Measurements from ENCODE around the gene SCN2A. TPM values are rescaled to one million over a fixed set of nuclear protein-coding genes. Genes with fewer than 3 reads are reported as not detected.

Gene SCN2A
- total and polyA plus RNA-seq, 2 experiments from 2014 or later, result 0.95 TPM; not detected in 1

GRCh38 chr2:165274698-165275097 is 35.5 kb downstream of the SCN2A start:
- Histone ChIP-seq H3K9me3 (ENCODE audit: low read depth) (no peaks in the 10 kb centered on the region), H3K36me3 (no peaks in the 10 kb centered on the region), H3K4me1 (ENCODE audit: low read depth) (no peaks in the 10 kb centered on the region), H3K27me3 (no peaks in the 10 kb centered on the region), H3K27ac (no peak overlapping the region), H3K4me3 (no peak overlapping the region)
- no peak for TF ChIP-seq CTCF (IDR thresholded peaks at IDR 0.05; ENCODE audit: low read depth, low read length)
- DNase-seq (ENCODE audit: low read depth in 1 of 2, low spot score in 1 of 2), result peak in 1 of 2 donors; percentile 13

- Histone ChIP-seq H3K4me3 (no peak overlapping the region), H3K27ac (no peak overlapping the region), H3K27me3 (no peaks in the 10 kb centered on the region), H3K36me3 (no peaks in the 10 kb centered on the region), H3K9me3 (ENCODE audit: low read depth) (no peaks in the 10 kb centered on the region), H3K4me1 (ENCODE audit: low read depth) (no peaks in the 10 kb centered on the region)
- DNase-seq (ENCODE audit: low read depth in 1 of 2, low spot score in 1 of 2), result no peak
- TF ChIP-seq CTCF (IDR thresholded peaks at IDR 0.05; ENCODE audit: low read depth, low read length), result no peak
These were observed 36.7 kb downstream of the SCN2A start for GRCh38 chr2:165275932-165276331.

- DNase-seq (ENCODE audit: low read depth in 1 of 2, low spot score in 1 of 2), result no peak
- TF ChIP-seq CTCF (IDR thresholded peaks at IDR 0.05; ENCODE audit: low read depth, low read length), result no peak
- Histone ChIP-seq H3K9me3 (ENCODE audit: low read depth) (no peaks in the 10 kb centered on the region), H3K27me3 (no peaks in the 10 kb centered on the region), H3K27ac (no peak overlapping the region), H3K4me3 (no peak overlapping the region), H3K4me1 (ENCODE audit: low read depth) (no peaks in the 10 kb centered on the region), H3K36me3 (no peaks in the 10 kb centered on the region)
These were observed 38.1 kb downstream of the SCN2A start for GRCh38 chr2:165277295-165277694.

GRCh38 chr2:165277860-165278656 is 38.8 kb downstream of the SCN2A start:
- Histone ChIP-seq H3K36me3 (no peaks in the 10 kb centered on the region), H3K4me1 (ENCODE audit: low read depth) (no peaks in the 10 kb centered on the region), H3K27ac (no peak overlapping the region), H3K27me3 (no peaks in the 10 kb centered on the region), H3K9me3 (ENCODE audit: low read depth) (no peaks in the 10 kb centered on the region), H3K4me3 (no peak overlapping the region)
- no peak for DNase-seq (ENCODE audit: low read depth in 1 of 2, low spot score in 1 of 2)
- no peak for TF ChIP-seq CTCF (IDR thresholded peaks at IDR 0.05; ENCODE audit: low read depth, low read length)

- H3K36me3 ChIP-seq, result no peaks in the 10 kb centered on the region
- H3K4me3 ChIP-seq, result no peak overlapping the region
- no peak for DNase-seq (ENCODE audit: low read depth in 1 of 2, low spot score in 1 of 2)
- no peak for TF ChIP-seq CTCF (IDR thresholded peaks at IDR 0.05; ENCODE audit: low read depth, low read length)
- H3K27ac ChIP-seq, result no peak overlapping the region
- no peaks in the 10 kb centered on the region for H3K9me3 ChIP-seq (ENCODE audit: low read depth)
- H3K27me3 ChIP-seq, result no peaks in the 10 kb centered on the region
- H3K4me1 ChIP-seq (ENCODE audit: low read depth), result no peaks in the 10 kb centered on the region
These were observed 41.1 kb downstream of the SCN2A start for GRCh38 chr2:165280356-165280755.

Measured in cardiac muscle cell (in vitro differentiated cells and primary cell).